NOMO-1 treated with dmso at 0.1 percent for 144 hours (cell line): ENCODE data around the gene LAP3.
"Not testable (repeated sequence)": the region's sequence is repeated elsewhere in the genome, so short reads cannot be mapped to it uniquely, and the experiment has no call there.

Source experiments
- DNase-seq: peaks from one replicate; lab custom pipeline; 2025; ENCODE audit not compliant: unreplicated experiment; lab: John Stamatoyannopoulos, UW

LAP3 gene

GRCh38 chr4:17561195-17561909 lies 15.6 kb upstream of the LAP3 start:
- no peak for DNase-seq

GRCh38 chr4:17562157-17562556 lies 14.8 kb upstream of the LAP3 start:
- no peak for DNase-seq

- no peak for DNase-seq
Measured at GRCh38 chr4:17565846-17566245, 11.2 kb upstream of the LAP3 start.

GRCh38 chr4:17567271-17567670 lies 9.7 kb upstream of the LAP3 start:
- no peak for DNase-seq

- no peak for DNase-seq
Measured at GRCh38 chr4:17574206-17574605, 2.8 kb upstream of the LAP3 start.

GRCh38 chr4:17575177-17575576 lies 1.8 kb upstream of the LAP3 start:
- not testable (repeated sequence) for DNase-seq

GRCh38 chr4:17577665-17578481 lies 875 bp downstream of the LAP3 start:
- DNase-seq: no peak

GRCh38 chr4:17578482-17578891 lies 1.5 kb downstream of the LAP3 start:
- peak; percentile 13 for DNase-seq

- DNase-seq: no peak
Measured at GRCh38 chr4:17580969-17581368, 4.0 kb downstream of the LAP3 start.

- no peak for DNase-seq
Measured at GRCh38 chr4:17583276-17583675, 6.3 kb downstream of the LAP3 start.

- DNase-seq: no peak
Measured at GRCh38 chr4:17583941-17584340, 6.9 kb downstream of the LAP3 start.

- no peak for DNase-seq
Measured at GRCh38 chr4:17584521-17585213, 7.7 kb downstream of the LAP3 start.

GRCh38 chr4:17587094-17587822 lies 10.3 kb downstream of the LAP3 start:
- DNase-seq: no peak

GRCh38 chr4:17589355-17589754 lies 12.4 kb downstream of the LAP3 start:
- no peak for DNase-seq

- peak; percentile 95 for DNase-seq
Measured at GRCh38 chr4:17595471-17596005, 18.5 kb downstream of the LAP3 start.

GRCh38 chr4:17597517-17597916 lies 20.5 kb downstream of the LAP3 start:
- DNase-seq: no peak

- DNase-seq: no peak
Measured at GRCh38 chr4:17599826-17600225, 22.8 kb downstream of the LAP3 start.

- DNase-seq: no peak
Measured at GRCh38 chr4:17605236-17605635, 28.2 kb downstream of the LAP3 start.

- DNase-seq: no peak
Measured at GRCh38 chr4:17613761-17614415, 36.9 kb downstream of the LAP3 start.
